Endothelial cell of umbilical vein (primary cell): ENCODE results near the gene HSBP1. TPM values are rescaled to one million over a fixed set of nuclear protein-coding genes. Genes with fewer than 3 reads are reported as not detected.
A peak's percentile ranks its signal among the peaks of the same experiment; 100 is the strongest.

Experiments used
- BruUV-seq: library from RNA; stranded (reverse); fragments of 400-500 nt; replicated peaks from 2 replicates; lab custom pipeline; 2021; lab: Mats Ljungman, UMichigan
- CTCF ChIA-PET: fragments of 300-600, 350-600 bp; sonication (Branson Sonifier 250); formaldehyde crosslinking; loops from one replicate; lab custom pipeline; 2021; ENCODE audit warnings: antibody characterized with exemption, inconsistent platforms; lab: Charles Lee
- POLR2A ChIA-PET: fragments of 300-600, 350-600 bp; sonication (Branson Sonifier 250); formaldehyde crosslinking; loops from one replicate; lab custom pipeline; 2021; ENCODE audit warnings: antibody characterized with exemption, inconsistent platforms; lab: Charles Lee
- DNase-seq: peaks from one replicate; pipeline ENCODE4 v3.0.0-alpha.2; 2011; ENCODE audit warnings: low read depth, low spot score
- FAIRE-seq: peaks from 2 replicates; lab custom pipeline; 2011; peaks lifted over from hg19 to GRCh38; lab: Jason Lieb, UNC
- H2AFZ ChIP-seq: 2 replicates; pipeline ENCODE4 v1.6.0; 2012; ENCODE audit warnings: low read depth, low read length, control low read depth, inconsistent platforms
- H3K27ac ChIP-seq: 2 replicates; pipeline ENCODE4 v1.5.1; 2011; ENCODE audit warnings: low read depth, mild to moderate bottlenecking, control low read depth, low read length, moderate library complexity; ENCODE audit not compliant: insufficient read depth
- H3K27me3 ChIP-seq, 2 experiments: 2 replicates each; pipeline versions ENCODE4 v1.6.0 to v1.6.1; 2011; ENCODE audit warnings: low read length in 2 of 2, mixed read lengths in 1 of 2; ENCODE audit not compliant: control insufficient read depth in 2 of 2, insufficient read depth in 2 of 2
- H3K36me3 ChIP-seq, 2 experiments: 2 replicates in 1 of 2; 3 replicates in 1 of 2; pipeline ENCODE4 v1.5.1; 2011; ENCODE audit warnings: low read length in 2 of 2, mild to moderate bottlenecking in 1 of 2, moderate library complexity in 1 of 2; ENCODE audit not compliant: control insufficient read depth in 2 of 2, insufficient read depth in 2 of 2; ENCODE audit errors: extremely low read depth in 1 of 2
- H3K4me1 ChIP-seq: 3 replicates; pipeline ENCODE4 v1.5.1; 2011; ENCODE audit warnings: mild to moderate bottlenecking, low read length; ENCODE audit not compliant: control insufficient read depth, insufficient read depth; ENCODE audit errors: extremely low read depth
- H3K4me2 ChIP-seq: 2 replicates; pipeline ENCODE4 v1.6.1; 2011; ENCODE audit warnings: low read length, control low read depth, mixed read lengths; ENCODE audit not compliant: insufficient read depth
- H3K4me3 ChIP-seq, 3 experiments: fragments of 200-600 bp in 1 of 3; sonication (generic), shearing (Covaris generic) in 1 of 3; replicated peaks in 1 of 3; 2 replicates each; pipeline ENCODE4 v1.5.1; 2011 to 2016; ENCODE audit warnings: control low read depth in 3 of 3, low read length in 3 of 3, mild to moderate bottlenecking in 2 of 3, inconsistent platforms in 1 of 3, low read depth in 1 of 3, moderate library complexity in 1 of 3; ENCODE audit not compliant: insufficient read depth in 1 of 3
- H3K79me2 ChIP-seq: 2 replicates; pipeline ENCODE4 v1.6.0; 2012; ENCODE audit warnings: low read length, inconsistent platforms; ENCODE audit not compliant: control insufficient read depth, insufficient read depth
- H3K9ac ChIP-seq: replicated peaks from 2 replicates; pipeline ENCODE3; 2011; ENCODE audit warnings: low read length, control low read depth; ENCODE audit not compliant: insufficient read depth; ENCODE audit errors: extremely low read depth
- H3K9me1 ChIP-seq: replicated peaks from 3 replicates; pipeline ENCODE4 v1.6.0; 2011; ENCODE audit warnings: mild to moderate bottlenecking, low read length; ENCODE audit not compliant: control insufficient read depth, insufficient read depth; ENCODE audit errors: extremely low read depth
- H3K9me3 ChIP-seq: replicated peaks from 2 replicates; pipeline ENCODE4 v1.5.1; 2012; ENCODE audit warnings: low read length, inconsistent platforms; ENCODE audit not compliant: control insufficient read depth, insufficient read depth
- H4K20me1 ChIP-seq: replicated peaks from 2 replicates; pipeline ENCODE3; 2011; ENCODE audit warnings: mild to moderate bottlenecking, low read length; ENCODE audit not compliant: control insufficient read depth, insufficient read depth; ENCODE audit errors: extremely low read depth
- EZH2 ChIP-seq: IDR thresholded peaks from 2 replicates; pipeline ENCODE4 v1.6.1; 2012; ENCODE audit warnings: borderline replicate concordance, low read depth, mild to moderate bottlenecking, moderate library complexity, low read length, inconsistent platforms; ENCODE audit not compliant: severe bottlenecking
- FOS ChIP-seq: IDR thresholded peaks from 2 replicates; pipeline ENCODE4 v1.6.1; 2011; ENCODE audit warnings: mild to moderate bottlenecking, low read length, moderate library complexity, borderline replicate concordance; ENCODE audit not compliant: insufficient read depth
- GATA2 ChIP-seq: IDR thresholded peaks from 2 replicates; pipeline ENCODE4 v1.7.0; 2011; ENCODE audit warnings: low read depth, mild to moderate bottlenecking, moderate library complexity, mixed read lengths, low read length; ENCODE audit not compliant: insufficient read length, insufficient read depth
- JUN ChIP-seq: IDR thresholded peaks from 2 replicates; pipeline ENCODE4 v1.6.1; 2011; ENCODE audit warnings: borderline replicate concordance, low read depth; ENCODE audit not compliant: insufficient read length, insufficient read depth
- MYC ChIP-seq: IDR thresholded peaks from one replicate; pipeline ENCODE4 v1.6.1; 2011; ENCODE audit warnings: mild to moderate bottlenecking, low read depth, low read length
- POLR2AphosphoS5 ChIP-seq: IDR thresholded peaks from 2 replicates; pipeline ENCODE4 v1.6.1; 2012; ENCODE audit warnings: low read depth, mild to moderate bottlenecking, control low read depth, low read length, moderate library complexity; ENCODE audit not compliant: insufficient read depth
- dilution Hi-C: fragments of 300-500 bp; cut with MboI; formaldehyde crosslinking; loops from one replicate; pipeline ENCODE4 v1.15.0; 2019; ENCODE audit warnings: low sequenced_read_pairs; ENCODE audit not compliant: extremely low pct_ligation_motif_present
- intact Hi-C: fragments of 100-400 bp; cut with micrococcal nuclease; formaldehyde crosslinking; loops from one replicate; pipeline ENCODE4 v1.10.0; 2022
- polyA plus RNA-seq, 4 experiments: library from polyadenylated mRNA; depleted of rRNA in 3 of 4; stranded (reverse) in 3 of 4; unstranded in 1 of 4; fragments of >200 nt; gene quantifications; 2 replicates each; pipeline versions ENCODE4 v1.2.1 to v1.2.3, GENCODE V29; 2011 to 2012; ENCODE audit warnings: missing spikeins in 1 of 4
- total RNA-seq: library from RNA; stranded (reverse); gene quantifications from 2 replicates; pipeline ENCODE4 v1.2.3, GENCODE V29; 2021
- TF ChIP-seq, protein P1 (sequence below): IDR thresholded peaks from 2 replicates; pipeline ENCODE4 v1.6.1; 2011; ENCODE audit not compliant: insufficient read depth, insufficient read length
- TF ChIP-seq, protein P2 (sequence below), 2 donors: IDR thresholded peaks; 1 replicate in 1 of 2; 2 replicates in 1 of 2; pipeline ENCODE4 v1.5.1; 2011; ENCODE audit warnings: low read length in 2 of 2, mild to moderate bottlenecking in 2 of 2, moderate library complexity in 2 of 2, control low read depth in 1 of 2, inconsistent platforms in 1 of 2, low read depth in 1 of 2; ENCODE audit not compliant: insufficient read depth in 1 of 2; ENCODE audit errors: extremely low read depth in 1 of 2

HSBP1 gene
- total and polyA plus RNA-seq, 2 donors (not counting 3 experiments of a cell fraction or from before 2014, with no cell fraction given) = 40.8 to 136 TPM

DNA sequence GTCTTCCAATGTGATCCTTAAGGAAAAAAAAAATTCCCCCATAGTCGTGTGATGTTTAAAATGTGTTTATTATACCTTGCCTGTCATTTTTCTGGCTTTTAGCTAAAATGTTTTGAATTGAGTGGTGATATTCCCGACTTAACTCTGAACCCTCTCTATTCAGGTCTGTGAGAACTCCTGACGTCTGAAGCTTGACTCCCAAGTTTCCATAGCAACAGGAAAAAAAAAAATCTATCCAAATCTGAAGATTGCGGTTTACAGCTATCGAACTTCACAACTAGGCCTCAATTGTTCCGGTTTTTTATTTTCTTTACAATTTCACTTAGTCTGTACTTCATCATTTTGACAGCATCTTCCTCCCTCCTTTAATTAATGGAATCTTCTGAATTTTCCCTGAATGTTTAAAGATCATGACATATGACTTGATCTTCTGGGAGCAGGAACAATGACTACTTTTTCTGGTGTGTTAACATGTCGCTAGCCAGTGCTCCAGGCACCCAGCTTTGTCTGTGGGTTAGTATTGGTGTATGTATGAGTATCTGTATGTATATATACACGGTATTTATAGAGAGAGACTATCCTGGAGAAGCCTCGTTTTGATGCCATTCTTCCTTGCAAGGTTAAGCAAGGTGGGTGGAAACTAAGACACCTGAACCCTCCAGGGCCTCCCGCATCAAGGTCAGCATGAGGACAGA lies 12.8 kb upstream of the HSBP1 start:
- Histone ChIP-seq H3K9me3 (no peaks in the 10 kb centered on the region), H3K27me3 (no peaks in the 10 kb centered on the region), H3K36me3 (no peaks in the 10 kb centered on the region), H3K4me1 (no peaks in the 10 kb centered on the region), H4K20me1 (no peaks in the 10 kb centered on the region), H3K9ac (no peak overlapping the region), H3K79me2 (no peaks in the 10 kb centered on the region), H3K27ac (no peak overlapping the region), H2AFZ (no peak overlapping the region), H3K9me1 (no peaks in the 10 kb centered on the region), H3K4me3 (no peak overlapping the region), H3K4me2 (no peak overlapping the region)
- POLR2A ChIA-PET = no interaction called here
- dilution Hi-C loops (no loop called here), intact Hi-C loops (no loop called here)
- CTCF ChIA-PET = no interaction called here
- TF ChIP-seq EZH2 (no peak), GATA2 (no peak), JUN (no peak), POLR2AphosphoS5 (no peak), MYC (no peak), FOS (no peak)
- TF ChIP-seq, protein P1, sequence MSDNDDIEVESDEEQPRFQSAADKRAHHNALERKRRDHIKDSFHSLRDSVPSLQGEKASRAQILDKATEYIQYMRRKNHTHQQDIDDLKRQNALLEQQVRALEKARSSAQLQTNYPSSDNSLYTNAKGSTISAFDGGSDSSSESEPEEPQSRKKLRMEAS = no peak
- TF ChIP-seq, protein P2, sequence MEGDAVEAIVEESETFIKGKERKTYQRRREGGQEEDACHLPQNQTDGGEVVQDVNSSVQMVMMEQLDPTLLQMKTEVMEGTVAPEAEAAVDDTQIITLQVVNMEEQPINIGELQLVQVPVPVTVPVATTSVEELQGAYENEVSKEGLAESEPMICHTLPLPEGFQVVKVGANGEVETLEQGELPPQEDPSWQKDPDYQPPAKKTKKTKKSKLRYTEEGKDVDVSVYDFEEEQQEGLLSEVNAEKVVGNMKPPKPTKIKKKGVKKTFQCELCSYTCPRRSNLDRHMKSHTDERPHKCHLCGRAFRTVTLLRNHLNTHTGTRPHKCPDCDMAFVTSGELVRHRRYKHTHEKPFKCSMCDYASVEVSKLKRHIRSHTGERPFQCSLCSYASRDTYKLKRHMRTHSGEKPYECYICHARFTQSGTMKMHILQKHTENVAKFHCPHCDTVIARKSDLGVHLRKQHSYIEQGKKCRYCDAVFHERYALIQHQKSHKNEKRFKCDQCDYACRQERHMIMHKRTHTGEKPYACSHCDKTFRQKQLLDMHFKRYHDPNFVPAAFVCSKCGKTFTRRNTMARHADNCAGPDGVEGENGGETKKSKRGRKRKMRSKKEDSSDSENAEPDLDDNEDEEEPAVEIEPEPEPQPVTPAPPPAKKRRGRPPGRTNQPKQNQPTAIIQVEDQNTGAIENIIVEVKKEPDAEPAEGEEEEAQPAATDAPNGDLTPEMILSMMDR (IDR thresholded peaks at IDR 0.05; ENCODE audit: extremely low read depth in 1 of 2, insufficient read depth in 1 of 2, low read depth in 1 of 2, low read length in 2 of 2) = no peak
- BruUV-seq = no TSS peak
- FAIRE-seq = no peak
- DNase-seq = peak; percentile 16
